ENCODE results near the gene WDR76. TPM values are rescaled to one million over a fixed set of nuclear protein-coding genes. Genes with fewer than 3 reads are reported as not detected.

The WDR76 gene
- total and polyA plus RNA-seq, 7 donors: 1.2 to 11.6 (median 8.9) TPM

GRCh38 chr15:43791993-43792760 lies 34.6 kb upstream of the WDR76 start, which contains the start of gene SERF2:
TSS of gene SERF2 (plus strand) at chr15:43792320. CDS start at chr15:43792377, 57 bp downstream.
- H3K27me3 ChIP-seq: no peaks in the 10 kb centered on the region
- DNase-seq: peak; percentile 100
- H3K27ac ChIP-seq: peak within 1 kb of the TSS; percentile 94 to 99 (median 96)
- H3K4me3 ChIP-seq: peak within 1 kb of the TSS; percentile 71 to 91 (median 88)
- H3K36me3 ChIP-seq: peaks cover 0 to 38% (median 14%) of the 10 kb centered on the region in 4 donors
- no peaks in the 10 kb centered on the region for H3K9me3 ChIP-seq
- H3K4me1 ChIP-seq: peaks cover 4 to 47% (median 28%) of the 10 kb centered on the region in 4 donors
- no peak for TF ChIP-seq CTCF (IDR thresholded peaks at IDR 0.05)
- peak in 1 of 4 donors; percentile 68 for TF ChIP-seq EP300 (IDR thresholded peaks at IDR 0.05)
- TF ChIP-seq POLR2A (IDR thresholded peaks at IDR 0.05): peak; percentile 99
- peak; percentile 99 to 100 (median 99) for TF ChIP-seq POLR2AphosphoS5 (IDR thresholded peaks at IDR 0.05)
- intact Hi-C loops (cut with DNase I): loop anchor here (2.0 kb wide), 1 partner anchor 33 kb away; the partner anchor contains the start of gene MFAP1
- 0% methylated on average over 66 of the region's 66 CpGs for WGBS, 2 donors

GRCh38 chr15:43792761-43793476 lies 33.9 kb upstream of the WDR76 start:
- Histone ChIP-seq H3K4me1 (peaks cover 4 to 52% (median 28%) of the 10 kb centered on the region in 4 donors), H3K9me3 (no peaks in the 10 kb centered on the region), H3K4me3 (peak overlapping the region; percentile 71 to 91 (median 88)), H3K27me3 (no peaks in the 10 kb centered on the region), H3K36me3 (peaks cover 0 to 44% (median 14%) of the 10 kb centered on the region in 4 donors), H3K27ac (peak overlapping the region; percentile 94 to 99 (median 96))
- intact Hi-C loops (cut with DNase I): loop anchor here (2.0 kb wide), 1 partner anchor 32 kb away; the partner anchor contains the start of gene MFAP1
- TF ChIP-seq CTCF (IDR thresholded peaks at IDR 0.05) (peak in 2 of 4 experiments; percentile 12 to 15), POLR2AphosphoS5 (IDR thresholded peaks at IDR 0.05) (no peak), POLR2A (IDR thresholded peaks at IDR 0.05) (peak in 1 of 2 donors; percentile 35)
- WGBS, 2 donors: 1 to 2% methylated on average over 33 of the region's 33 CpGs
- DNase-seq: no peak

- peaks cover 4 to 58% (median 28%) of the 10 kb centered on the region in 4 donors for H3K4me1 ChIP-seq
- intact Hi-C loops (cut with DNase I): loop anchor here (2.0 kb wide), 1 partner anchor 31 kb away; the partner anchor contains the start of gene MFAP1
- H3K27ac ChIP-seq: peak overlapping the region; percentile 94 to 99 (median 96)
- no peaks in the 10 kb centered on the region for H3K9me3 ChIP-seq
- no peaks in the 10 kb centered on the region for H3K27me3 ChIP-seq
- 75 to 82% methylated on average over 10 of the region's 10 CpGs for WGBS, 2 donors
- no peak for DNase-seq
- H3K36me3 ChIP-seq: peaks cover 0 to 45% (median 14%) of the 10 kb centered on the region in 4 donors
- TF ChIP-seq POLR2AphosphoS5 (IDR thresholded peaks at IDR 0.05): no peak
- TF ChIP-seq EP300 (IDR thresholded peaks at IDR 0.05): no peak
- TF ChIP-seq CTCF (IDR thresholded peaks at IDR 0.05): no peak
- TF ChIP-seq POLR2A (IDR thresholded peaks at IDR 0.05): no peak
- H3K4me3 ChIP-seq: peak overlapping the region; percentile 71 to 91 (median 88)
Measured at GRCh38 chr15:43793647-43794046, 33.2 kb upstream of the WDR76 start.

- Histone ChIP-seq H3K27me3 (no peaks in the 10 kb centered on the region), H3K27ac (peak overlapping the region in 2 of 4 donors; percentile 4 to 98), H3K36me3 (peaks cover 0 to 53% (median 16%) of the 10 kb centered on the region in 4 donors), H3K9me3 (no peaks in the 10 kb centered on the region), H3K4me3 (no peak overlapping the region), H3K4me1 (peaks cover 4 to 59% (median 30%) of the 10 kb centered on the region in 4 donors)
- no peak for DNase-seq
- intact Hi-C loops (cut with DNase I): no loop called here
- WGBS, 2 donors: 83 to 86% methylated on average over 9 of the region's 9 CpGs
- TF ChIP-seq POLR2A (IDR thresholded peaks at IDR 0.05): no peak
- TF ChIP-seq POLR2AphosphoS5 (IDR thresholded peaks at IDR 0.05): no peak
- no peak for TF ChIP-seq CTCF (IDR thresholded peaks at IDR 0.05)
- TF ChIP-seq EP300 (IDR thresholded peaks at IDR 0.05): no peak
Measured at GRCh38 chr15:43794269-43795037, 32.3 kb upstream of the WDR76 start.

Measured in sigmoid colon (tissue), 7 donors.